Middle frontal gyrus (tissue), 1 donor: ENCODE measurements around the gene SIRT3.
"Not testable (repeated sequence)": the region's sequence is repeated elsewhere in the genome, so short reads cannot be mapped to it uniquely, and the experiment has no call there.

Experiments used
- DNase-seq: peaks from one replicate; pipeline ENCODE4 v3.0.0-alpha.2; 2015; ENCODE audit warnings: low spot score; ENCODE audit errors: extremely low spot score

Gene SIRT3

GRCh38 chr11:270451-271318 lies 34.5 kb upstream of the SIRT3 start:
- no peak for DNase-seq

- no peak for DNase-seq
Observed at GRCh38 chr11:269146-269890, 33.2 kb upstream of the SIRT3 start.

GRCh38 chr11:268716-269145 lies 32.6 kb upstream of the SIRT3 start:
- not testable (repeated sequence) for DNase-seq

GRCh38 chr11:267491-267994 lies 31.4 kb upstream of the SIRT3 start:
- DNase-seq: no peak

- DNase-seq: no peak
Observed at GRCh38 chr11:266676-267439, 30.7 kb upstream of the SIRT3 start.

GRCh38 chr11:261624-262023 lies 25.5 kb upstream of the SIRT3 start:
- no peak for DNase-seq

GRCh38 chr11:259413-259812 lies 23.3 kb upstream of the SIRT3 start:
- no peak for DNase-seq

GRCh38 chr11:257766-258493 lies 21.8 kb upstream of the SIRT3 start:
- no peak for DNase-seq

- no peak for DNase-seq
Observed at GRCh38 chr11:256952-257737, 21.0 kb upstream of the SIRT3 start.

- no peak for DNase-seq
Observed at GRCh38 chr11:255816-256215, 19.7 kb upstream of the SIRT3 start.

GRCh38 chr11:255176-255575 lies 19.0 kb upstream of the SIRT3 start:
- no peak for DNase-seq

GRCh38 chr11:253886-254270 lies 17.7 kb upstream of the SIRT3 start:
- no peak for DNase-seq

- no peak for DNase-seq
Observed at GRCh38 chr11:253160-253885, 17.2 kb upstream of the SIRT3 start.

GRCh38 chr11:252666-253065 lies 16.5 kb upstream of the SIRT3 start:
- DNase-seq: no peak

GRCh38 chr11:251550-251949 lies 15.4 kb upstream of the SIRT3 start:
- no peak for DNase-seq

GRCh38 chr11:250740-251299 lies 14.7 kb upstream of the SIRT3 start:
- DNase-seq: no peak

- no peak for DNase-seq
Observed at GRCh38 chr11:250274-250673, 14.1 kb upstream of the SIRT3 start.

GRCh38 chr11:249062-249461 lies 12.9 kb upstream of the SIRT3 start:
- no peak for DNase-seq

GRCh38 chr11:244376-244775 lies 8.2 kb upstream of the SIRT3 start:
- DNase-seq: no peak
